OCI-LY7 (cell line): ENCODE results near the gene VANGL1.

Source experiments
- CTCF ChIP-seq: fragments of 200-600 bp; sonication (generic); conservative IDR thresholded peaks from 2 replicates; pipeline ENCODE4 v1.5.1; 2014; ENCODE audit warnings: mild to moderate bottlenecking, antibody characterized with exemption, low read length, moderate library complexity, mixed read lengths
- EZH2phosphoT487 ChIP-seq: fragments of 200-600 bp; sonication (generic); IDR thresholded peaks from 2 replicates; pipeline ENCODE4 v1.6.1; 2018; ENCODE audit warnings: low read depth, borderline replicate concordance, mild to moderate bottlenecking, mixed run types, antibody characterized with exemption, low read length, moderate library complexity, mixed read lengths

GRCh38 chr1:115725600-115725999, 83.8 kb downstream of the VANGL1 start:
- no peak for TF ChIP-seq CTCF
- no peak for TF ChIP-seq EZH2phosphoT487
